DND-41 (cell line): ENCODE data around the gene TBC1D22B.

Source experiments
- ATAC-seq: fragments of 200-7000 bp; cut with Tn5 transposase; 3 replicates; pipeline ENCODE4 v1.9.1; 2021; ENCODE audit warnings: low read depth; ENCODE audit not compliant: insufficient read depth
- DNase-seq: peaks from one replicate; pipeline ENCODE4 v3.0.0-alpha.2; 2020
- H2AFZ ChIP-seq: 2 replicates; pipeline ENCODE4 v1.6.0; 2012; ENCODE audit warnings: low read depth, low read length
- H3K27ac ChIP-seq: 2 replicates; pipeline ENCODE4 v1.5.1; 2012; ENCODE audit warnings: low read length, inconsistent platforms
- H3K27me3 ChIP-seq: fragments of 200-600 bp; sonication (generic); 2 replicates; pipeline ENCODE4 v1.6.0; 2012; ENCODE audit warnings: low read length, mild to moderate bottlenecking, inconsistent platforms; ENCODE audit not compliant: insufficient read depth, poor library complexity
- H3K36me3 ChIP-seq: 2 replicates; pipeline ENCODE4 v1.5.1; 2012; ENCODE audit warnings: low read length, inconsistent platforms; ENCODE audit not compliant: insufficient read depth
- H3K4me1 ChIP-seq: 2 replicates; pipeline ENCODE4 v1.5.1; 2012; ENCODE audit warnings: mild to moderate bottlenecking, low read length; ENCODE audit not compliant: insufficient read depth
- H3K4me2 ChIP-seq: 2 replicates; pipeline ENCODE4 v1.6.0; 2012; ENCODE audit warnings: mild to moderate bottlenecking, moderate library complexity, low read length, inconsistent platforms; ENCODE audit not compliant: insufficient read depth
- H3K4me3 ChIP-seq, 2 experiments: fragments of 200-600 bp in 1 of 2; shearing (Covaris generic) in 1 of 2; 2 replicates each; pipeline ENCODE4 v1.5.1; 2012 to 2016; ENCODE audit warnings: inconsistent platforms in 2 of 2, low read length in 2 of 2, mild to moderate bottlenecking in 2 of 2, low read depth in 1 of 2, moderate library complexity in 1 of 2
- H3K79me2 ChIP-seq: 2 replicates; pipeline ENCODE4 v1.6.0; 2012; ENCODE audit warnings: low read length, inconsistent platforms; ENCODE audit not compliant: insufficient read depth
- H3K9ac ChIP-seq: 2 replicates; pipeline ENCODE4 v1.6.0; 2012; ENCODE audit warnings: low read depth, mild to moderate bottlenecking, inconsistent platforms, low read length, moderate library complexity
- H3K9me3 ChIP-seq: 2 replicates; pipeline ENCODE4 v1.5.1; 2012; ENCODE audit warnings: low read length, moderate library complexity, mild to moderate bottlenecking, inconsistent platforms; ENCODE audit not compliant: insufficient read depth, severe bottlenecking
- H4K20me1 ChIP-seq: 2 replicates; pipeline ENCODE4 v1.6.0; 2012; ENCODE audit warnings: low read length; ENCODE audit not compliant: insufficient read depth
- CTCF ChIP-seq: IDR thresholded peaks from 2 replicates; pipeline ENCODE4 v1.5.1; 2012; ENCODE audit warnings: borderline replicate concordance, low read length, moderate library complexity, mild to moderate bottlenecking; ENCODE audit not compliant: poor library complexity, severe bottlenecking; ENCODE audit errors: extremely low read depth
- EZH2 ChIP-seq: IDR thresholded peaks from 3 replicates; pipeline ENCODE4 v1.6.1; 2012; ENCODE audit warnings: borderline replicate concordance, low read depth, mild to moderate bottlenecking, moderate library complexity, low read length, inconsistent platforms; ENCODE audit not compliant: severe bottlenecking

Gene TBC1D22B

GRCh38 chr6:37282371-37282770, 24.8 kb downstream of the TBC1D22B start:
- DNase-seq (no peak), ATAC-seq (no peak)
- peaks cover 74% of the 10 kb centered on the region for H3K79me2 ChIP-seq
- H3K4me1 ChIP-seq: peaks cover 72% of the 10 kb centered on the region
- H4K20me1 ChIP-seq: no peaks in the 10 kb centered on the region
- H3K27me3 ChIP-seq: no peaks in the 10 kb centered on the region
- H3K9me3 ChIP-seq: no peaks in the 10 kb centered on the region
- H3K4me3 ChIP-seq: no peak overlapping the region
- peak overlapping the region; percentile 93 for H3K27ac ChIP-seq
- H3K4me2 ChIP-seq: no peak overlapping the region
- no peak for TF ChIP-seq EZH2
- TF ChIP-seq CTCF: no peak
- no peak overlapping the region for H2AFZ ChIP-seq
- H3K9ac ChIP-seq: no peak overlapping the region
- peaks cover 81% of the 10 kb centered on the region for H3K36me3 ChIP-seq

- Histone ChIP-seq H3K9ac (0 out of 2 replicates have a peak overlapping the region, but pooled peaks have one; percentile 1), H3K4me1 (peaks cover 72% of the 10 kb centered on the region), H3K27ac (peak overlapping the region; percentile 93), H2AFZ (no peak overlapping the region), H3K27me3 (no peaks in the 10 kb centered on the region), H3K79me2 (peaks cover 74% of the 10 kb centered on the region), H3K4me2 (no peak overlapping the region), H3K36me3 (peaks cover 89% of the 10 kb centered on the region), H4K20me1 (no peaks in the 10 kb centered on the region), H3K9me3 (no peaks in the 10 kb centered on the region), H3K4me3 (no peak overlapping the region)
- ATAC-seq (peak; percentile 51; the same call in 2 of the 3 replicates), DNase-seq (no peak)
- TF ChIP-seq CTCF: no peak
- TF ChIP-seq EZH2: no peak
Observed at GRCh38 chr6:37283268-37283667, 25.7 kb downstream of the TBC1D22B start.

- peaks cover 72% of the 10 kb centered on the region for H3K79me2 ChIP-seq
Observed at GRCh38 chr6:37283671-37284151, 26.1 kb downstream of the TBC1D22B start.

More at GRCh38 chr6:37283671-37284151, 26.1 kb downstream of the TBC1D22B start:
- Histone ChIP-seq H3K9me3 (no peaks in the 10 kb centered on the region), H3K27me3 (no peaks in the 10 kb centered on the region), H2AFZ (no peak overlapping the region), H3K4me3 (no peak overlapping the region), H3K36me3 (peaks cover 90% of the 10 kb centered on the region), H3K9ac (0 out of 2 replicates have a peak overlapping the region, but pooled peaks have one; percentile 1), H4K20me1 (no peaks in the 10 kb centered on the region), H3K27ac (peak overlapping the region; percentile 93), H3K4me2 (no peak overlapping the region), H3K4me1 (peaks cover 72% of the 10 kb centered on the region)
- TF ChIP-seq CTCF: no peak
- TF ChIP-seq EZH2: no peak
- DNase-seq (no peak), ATAC-seq (no peak)
